CD4-positive, CD25-positive, alpha-beta regulatory T cell (primary cell): ENCODE data around the gene PTPRG. TPM values are rescaled to one million over a fixed set of nuclear protein-coding genes. Genes with fewer than 3 reads are reported as not detected.

Experiments
- ATAC-seq, 2 donors: fragments of 150-1000 bp; cut with Tn5 transposase; one replicate each; pipeline ENCODE4 v1.10.0; 2021; ENCODE audit warnings: low read depth in 2 of 2, moderate number of reproducible peaks in 2 of 2, moderate library complexity in 1 of 2
- DNase-seq, 3 donors: peaks; one replicate each; pipeline versions ENCODE4 v3.0.0 to v3.0.0-alpha.2; 2012 to 2022; ENCODE audit warnings: mixed read lengths in 1 of 3
- H3K27ac ChIP-seq: one replicate; pipeline ENCODE4 v1.7.0; 2013; ENCODE audit warnings: mild to moderate bottlenecking, low read length; ENCODE audit not compliant: insufficient read depth, poor library complexity, severe bottlenecking
- H3K27me3 ChIP-seq: one replicate; pipeline ENCODE4 v1.7.0; 2013; ENCODE audit warnings: low read length; ENCODE audit not compliant: control insufficient read depth, insufficient read depth
- H3K36me3 ChIP-seq: one replicate; pipeline ENCODE4 v1.7.0; 2013; ENCODE audit warnings: mild to moderate bottlenecking, low read length, moderate library complexity; ENCODE audit not compliant: control insufficient read depth, insufficient read depth
- H3K4me1 ChIP-seq: 2 replicates; pipeline ENCODE4 v1.7.0; 2013; ENCODE audit warnings: mild to moderate bottlenecking, low read length; ENCODE audit not compliant: insufficient read depth, control insufficient read depth, poor library complexity, severe bottlenecking
- H3K4me3 ChIP-seq: one replicate; pipeline ENCODE4 v1.7.0; 2013; ENCODE audit warnings: low read depth, mild to moderate bottlenecking, low read length, moderate library complexity
- H3K9me3 ChIP-seq, 2 experiments: 1 replicate in 1 of 2; 2 replicates in 1 of 2; pipeline ENCODE4 v1.7.0; 2013; ENCODE audit warnings: low read length in 2 of 2, mild to moderate bottlenecking in 1 of 2, moderate library complexity in 1 of 2; ENCODE audit not compliant: control insufficient read depth in 2 of 2
- H3K27ac Mint-ChIP-seq, 3 donors: one replicate each; pipeline ENCODE4 v1.8.0; 2020 to 2022; ENCODE audit warnings: mild to moderate bottlenecking in 3 of 3, mixed read lengths in 3 of 3, moderate library complexity in 2 of 3
- H3K27me3 Mint-ChIP-seq: one replicate; pipeline ENCODE4 v1.8.0; 2022; ENCODE audit warnings: mild to moderate bottlenecking, mixed read lengths
- H3K36me3 Mint-ChIP-seq: one replicate; pipeline ENCODE4 v1.8.0; 2020; ENCODE audit warnings: mixed read lengths
- H3K4me1 Mint-ChIP-seq, 4 donors: one replicate each; pipeline ENCODE4 v1.8.0; 2020 to 2022; ENCODE audit warnings: mixed read lengths in 4 of 4, mild to moderate bottlenecking in 1 of 4
- H3K4me3 Mint-ChIP-seq, 4 donors: one replicate each; pipeline ENCODE4 v1.8.0; 2020 to 2022; ENCODE audit warnings: mild to moderate bottlenecking in 4 of 4, mixed read lengths in 4 of 4, moderate library complexity in 3 of 4
- H3K9me3 Mint-ChIP-seq, 7 donors: one replicate each; pipeline ENCODE4 v1.8.0; 2020 to 2022; ENCODE audit warnings: mixed read lengths in 7 of 7, mild to moderate bottlenecking in 3 of 7, moderate library complexity in 2 of 7
- polyA plus RNA-seq, 4 donors: library from polyadenylated mRNA; unstranded; fragments of 300-500 nt; fragmentation: Illumina TruSeq; gene quantifications; one replicate each; pipeline ENCODE4 v1.2.3, GENCODE V29; 2021
- total RNA-seq: library from RNA; stranded (reverse); gene quantifications from one replicate; pipeline ENCODE4 v1.2.3, GENCODE V29; 2022

PTPRG gene
- total and polyA plus RNA-seq, 5 donors from 2014 or later: not detected

DNA sequence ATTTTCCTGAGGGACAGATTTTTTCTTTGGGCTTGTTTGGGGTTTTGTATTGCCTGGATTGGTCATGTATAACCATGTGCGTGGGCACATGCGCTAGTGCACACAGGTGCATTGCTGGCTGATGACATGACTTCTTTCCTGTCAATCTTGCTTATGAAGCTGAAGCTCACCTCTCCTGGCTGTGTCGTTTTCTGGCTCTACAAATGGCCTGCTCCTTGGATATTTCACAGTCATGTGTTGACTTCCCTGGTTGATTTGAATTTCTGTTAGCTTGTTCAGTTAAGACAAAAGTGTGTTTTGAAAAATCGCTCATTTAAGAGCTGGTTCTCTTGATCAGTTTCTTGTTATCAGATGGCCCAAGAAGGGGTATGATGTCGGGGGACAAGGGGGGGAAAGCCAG is 11.5 kb downstream of the PTPRG start:
- H3K36me3 ChIP-seq: no peaks in the 10 kb centered on the region
- H3K4me1 Mint-ChIP-seq: no peaks in the 10 kb centered on the region
- no peak overlapping the region for H3K4me3 ChIP-seq
- no peak overlapping the region for H3K4me3 Mint-ChIP-seq
- no peak for ATAC-seq
- no peaks in the 10 kb centered on the region for H3K36me3 Mint-ChIP-seq
- peaks cover 0 to 4% (median 0%) of the 10 kb centered on the region in 7 donors for H3K9me3 Mint-ChIP-seq
- H3K27ac ChIP-seq: no peak overlapping the region
- H3K27me3 Mint-ChIP-seq: peaks cover 7% of the 10 kb centered on the region
- H3K27ac Mint-ChIP-seq: no peak overlapping the region
- no peaks in the 10 kb centered on the region for H3K9me3 ChIP-seq
- H3K27me3 ChIP-seq: no peaks in the 10 kb centered on the region
- no peaks in the 10 kb centered on the region for H3K4me1 ChIP-seq
- DNase-seq: no peak

- no peaks in the 10 kb centered on the region for H3K27me3 ChIP-seq
- Mint-ChIP-seq H3K9me3 (peaks cover 0 to 4% (median 0%) of the 10 kb centered on the region in 7 donors), H3K27me3 (peaks cover 4% of the 10 kb centered on the region), H3K36me3 (no peaks in the 10 kb centered on the region), H3K4me1 (no peaks in the 10 kb centered on the region), H3K27ac (no peak overlapping the region), H3K4me3 (no peak overlapping the region)
- no peak overlapping the region for H3K4me3 ChIP-seq
- no peak overlapping the region for H3K27ac ChIP-seq
- ATAC-seq (no peak), DNase-seq (no peak)
- no peaks in the 10 kb centered on the region for H3K36me3 ChIP-seq
- H3K4me1 ChIP-seq: no peaks in the 10 kb centered on the region
- H3K9me3 ChIP-seq: no peaks in the 10 kb centered on the region
Measured at GRCh38 chr3:61573441-61573840, 12.1 kb downstream of the PTPRG start.

GRCh38 chr3:61574854-61575253 is 13.5 kb downstream of the PTPRG start:
- DNase-seq (no peak), ATAC-seq (no peak)
- Mint-ChIP-seq H3K27ac (no peak overlapping the region), H3K9me3 (peaks cover 0 to 4% (median 0%) of the 10 kb centered on the region in 7 donors), H3K4me1 (no peaks in the 10 kb centered on the region), H3K4me3 (no peak overlapping the region), H3K27me3 (peaks cover 4% of the 10 kb centered on the region), H3K36me3 (no peaks in the 10 kb centered on the region)
- Histone ChIP-seq H3K4me1 (no peaks in the 10 kb centered on the region), H3K27ac (no peak overlapping the region), H3K27me3 (no peaks in the 10 kb centered on the region), H3K36me3 (no peaks in the 10 kb centered on the region), H3K4me3 (no peak overlapping the region), H3K9me3 (no peaks in the 10 kb centered on the region)

DNA sequence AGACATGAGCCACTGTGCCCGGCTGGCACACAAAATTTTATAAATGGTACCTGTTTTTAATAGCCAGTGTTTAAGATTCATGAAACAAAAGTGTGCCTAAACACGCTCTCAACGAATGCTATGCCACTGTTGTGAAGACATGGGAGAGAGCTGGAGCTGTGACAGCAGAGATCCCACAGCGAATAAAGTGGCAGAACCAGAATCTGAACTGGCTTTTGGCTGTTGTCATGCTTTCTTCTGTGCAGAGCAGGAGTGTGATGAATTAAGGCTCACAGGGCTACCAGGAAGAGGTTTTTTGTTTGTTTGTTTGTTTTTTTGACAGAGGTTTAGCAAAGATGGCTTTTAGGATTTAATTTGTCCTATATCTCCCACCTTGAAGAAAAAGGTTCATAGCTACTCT is 14.5 kb downstream of the PTPRG start:
- Mint-ChIP-seq H3K9me3 (peaks cover 0 to 4% (median 0%) of the 10 kb centered on the region in 7 donors), H3K36me3 (no peaks in the 10 kb centered on the region), H3K27me3 (peaks cover 4% of the 10 kb centered on the region), H3K4me1 (no peaks in the 10 kb centered on the region), H3K4me3 (no peak overlapping the region), H3K27ac (no peak overlapping the region)
- no peak overlapping the region for H3K27ac ChIP-seq
- no peaks in the 10 kb centered on the region for H3K9me3 ChIP-seq
- H3K27me3 ChIP-seq: no peaks in the 10 kb centered on the region
- no peak overlapping the region for H3K4me3 ChIP-seq
- no peak for DNase-seq
- no peaks in the 10 kb centered on the region for H3K36me3 ChIP-seq
- H3K4me1 ChIP-seq: no peaks in the 10 kb centered on the region
- ATAC-seq: no peak

GRCh38 chr3:61577760-61578159 is 16.4 kb downstream of the PTPRG start:
- Mint-ChIP-seq H3K9me3 (peaks cover 0 to 4% (median 0%) of the 10 kb centered on the region in 7 donors), H3K27ac (no peak overlapping the region), H3K27me3 (peaks cover 4% of the 10 kb centered on the region), H3K4me1 (no peaks in the 10 kb centered on the region), H3K4me3 (peak overlapping the region in 1 of 4 donors; percentile 21), H3K36me3 (no peaks in the 10 kb centered on the region)
- no peak overlapping the region for H3K27ac ChIP-seq
- no peak for ATAC-seq
- no peaks in the 10 kb centered on the region for H3K4me1 ChIP-seq
- H3K36me3 ChIP-seq: no peaks in the 10 kb centered on the region
- no peak for DNase-seq
- no peaks in the 10 kb centered on the region for H3K27me3 ChIP-seq
- H3K4me3 ChIP-seq: no peak overlapping the region
- no peaks in the 10 kb centered on the region for H3K9me3 ChIP-seq

GRCh38 chr3:61578667-61579367 is 17.4 kb downstream of the PTPRG start:
- Histone ChIP-seq H3K27me3 (no peaks in the 10 kb centered on the region), H3K4me1 (no peaks in the 10 kb centered on the region), H3K27ac (no peak overlapping the region), H3K36me3 (no peaks in the 10 kb centered on the region), H3K4me3 (no peak overlapping the region), H3K9me3 (no peaks in the 10 kb centered on the region)
- Mint-ChIP-seq H3K36me3 (no peaks in the 10 kb centered on the region), H3K27me3 (peaks cover 4% of the 10 kb centered on the region), H3K27ac (no peak overlapping the region), H3K9me3 (peaks cover 0 to 3% (median 2%) of the 10 kb centered on the region in 7 donors), H3K4me3 (no peak overlapping the region), H3K4me1 (no peaks in the 10 kb centered on the region)
- ATAC-seq (no peak), DNase-seq (no peak)

GRCh38 chr3:61579685-61580084 is 18.3 kb downstream of the PTPRG start:
- ATAC-seq (no peak), DNase-seq (no peak)
- Histone ChIP-seq H3K9me3 (no peaks in the 10 kb centered on the region), H3K4me1 (no peaks in the 10 kb centered on the region), H3K27ac (no peak overlapping the region), H3K36me3 (no peaks in the 10 kb centered on the region), H3K27me3 (no peaks in the 10 kb centered on the region), H3K4me3 (no peak overlapping the region)
- H3K36me3 Mint-ChIP-seq: no peaks in the 10 kb centered on the region
- no peak overlapping the region for H3K27ac Mint-ChIP-seq
- H3K9me3 Mint-ChIP-seq: peaks cover 0 to 3% (median 0%) of the 10 kb centered on the region in 7 donors
- H3K27me3 Mint-ChIP-seq: peaks cover under 1% of the 10 kb centered on the region
- no peaks in the 10 kb centered on the region for H3K4me1 Mint-ChIP-seq
- no peak overlapping the region for H3K4me3 Mint-ChIP-seq

GRCh38 chr3:61580982-61581643 is 19.7 kb downstream of the PTPRG start:
- Mint-ChIP-seq H3K4me1 (no peaks in the 10 kb centered on the region), H3K4me3 (no peak overlapping the region), H3K27ac (no peak overlapping the region), H3K36me3 (no peaks in the 10 kb centered on the region), H3K9me3 (peaks cover 0 to 3% (median 0%) of the 10 kb centered on the region in 7 donors), H3K27me3 (peaks cover 3% of the 10 kb centered on the region)
- H3K36me3 ChIP-seq: no peaks in the 10 kb centered on the region
- DNase-seq (no peak), ATAC-seq (no peak)
- no peak overlapping the region for H3K4me3 ChIP-seq
- H3K27me3 ChIP-seq: no peaks in the 10 kb centered on the region
- no peaks in the 10 kb centered on the region for H3K4me1 ChIP-seq
- no peak overlapping the region for H3K27ac ChIP-seq
- H3K9me3 ChIP-seq: no peaks in the 10 kb centered on the region
